ENCODE data around the gene SGMS1. TPM values are rescaled to one million over a fixed set of nuclear protein-coding genes. Genes with fewer than 3 reads are reported as not detected.

SGMS1 gene
- total RNA-seq, 1 donor from 2014 or later, result 25.6 TPM

DNA sequence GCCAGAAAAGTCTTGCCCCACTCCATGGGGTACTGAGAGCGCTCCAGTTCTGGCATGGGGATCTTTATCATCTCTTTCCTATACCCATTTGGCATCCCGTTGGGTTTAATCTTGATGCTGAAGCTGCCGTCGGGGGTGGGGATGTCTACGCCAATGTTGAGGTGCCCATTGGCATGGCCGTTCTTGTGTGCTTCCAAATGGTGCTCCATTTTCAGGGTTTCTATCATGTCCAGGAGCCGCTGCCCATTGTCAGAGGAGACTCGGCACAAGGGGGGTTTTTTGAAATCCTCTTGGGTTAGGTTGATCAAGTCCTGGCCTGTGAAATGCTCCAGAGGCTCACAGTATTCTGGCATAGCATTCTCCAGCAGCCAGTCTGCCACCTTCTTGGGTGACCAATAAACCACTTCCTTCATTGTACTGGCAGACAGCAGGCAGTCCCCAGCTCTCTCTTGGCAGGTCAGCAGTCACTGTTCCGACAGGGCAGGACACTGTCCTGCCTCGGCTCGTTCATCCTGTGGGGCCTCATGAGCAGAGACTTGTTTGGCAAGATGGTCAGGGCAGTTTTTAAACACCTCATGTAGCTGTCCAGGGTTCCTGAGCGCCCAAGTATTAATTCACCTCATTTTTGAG lies 279.9 kb downstream of the SGMS1 start:
- peaks cover 4% of the 10 kb centered on the region for H3K36me3 ChIP-seq (ENCODE audit: insufficient read depth, low read length)
- Mint-ChIP-seq H3K9me3 (ENCODE audit: unreplicated experiment) (peaks cover 6% of the 10 kb centered on the region), H3K4me1 (ENCODE audit: low read depth, unreplicated experiment) (peaks cover 3% of the 10 kb centered on the region), H3K4me3 (ENCODE audit: unreplicated experiment) (no peak overlapping the region), H3K27ac (ENCODE audit: unreplicated experiment) (no peak overlapping the region), H3K27me3 (ENCODE audit: low read depth, unreplicated experiment) (no peaks in the 10 kb centered on the region), H3K36me3 (ENCODE audit: low read depth, unreplicated experiment) (peaks cover 15% of the 10 kb centered on the region)
- H3K4me3 ChIP-seq (ENCODE audit: insufficient read depth, low read depth, low read length), result no peak overlapping the region
- H3K79me2 ChIP-seq (ENCODE audit: insufficient read depth, low read length), result peaks cover 3% of the 10 kb centered on the region
- H3K4me1 ChIP-seq (ENCODE audit: insufficient read depth, low read length), result no peaks in the 10 kb centered on the region
- H2AFZ ChIP-seq (ENCODE audit: low read depth, low read length), result no peak overlapping the region
- H3K27me3 ChIP-seq (ENCODE audit: insufficient read depth, low read length), result no peaks in the 10 kb centered on the region
- FAIRE-seq (no peak), DNase-seq (ENCODE audit: low read depth) (no peak)
- peaks cover 16% of the 10 kb centered on the region for H4K20me1 ChIP-seq (ENCODE audit: insufficient read depth, low read length)
- H3K9ac ChIP-seq (ENCODE audit: low read length), result no peak overlapping the region
- H3K27ac ChIP-seq (ENCODE audit: low read depth, low read length), result no peak overlapping the region
- no peak overlapping the region for H3K4me2 ChIP-seq (ENCODE audit: low read length)
- H3K9me3 ChIP-seq (ENCODE audit: insufficient read depth, low read depth, low read length), result no peaks in the 10 kb centered on the region
- TF ChIP-seq, protein P1, sequence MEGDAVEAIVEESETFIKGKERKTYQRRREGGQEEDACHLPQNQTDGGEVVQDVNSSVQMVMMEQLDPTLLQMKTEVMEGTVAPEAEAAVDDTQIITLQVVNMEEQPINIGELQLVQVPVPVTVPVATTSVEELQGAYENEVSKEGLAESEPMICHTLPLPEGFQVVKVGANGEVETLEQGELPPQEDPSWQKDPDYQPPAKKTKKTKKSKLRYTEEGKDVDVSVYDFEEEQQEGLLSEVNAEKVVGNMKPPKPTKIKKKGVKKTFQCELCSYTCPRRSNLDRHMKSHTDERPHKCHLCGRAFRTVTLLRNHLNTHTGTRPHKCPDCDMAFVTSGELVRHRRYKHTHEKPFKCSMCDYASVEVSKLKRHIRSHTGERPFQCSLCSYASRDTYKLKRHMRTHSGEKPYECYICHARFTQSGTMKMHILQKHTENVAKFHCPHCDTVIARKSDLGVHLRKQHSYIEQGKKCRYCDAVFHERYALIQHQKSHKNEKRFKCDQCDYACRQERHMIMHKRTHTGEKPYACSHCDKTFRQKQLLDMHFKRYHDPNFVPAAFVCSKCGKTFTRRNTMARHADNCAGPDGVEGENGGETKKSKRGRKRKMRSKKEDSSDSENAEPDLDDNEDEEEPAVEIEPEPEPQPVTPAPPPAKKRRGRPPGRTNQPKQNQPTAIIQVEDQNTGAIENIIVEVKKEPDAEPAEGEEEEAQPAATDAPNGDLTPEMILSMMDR (IDR thresholded peaks at IDR 0.05; ENCODE audit: insufficient read depth, low read depth, low read length), result no peak
- TF ChIP-seq EZH2 (IDR thresholded peaks at IDR 0.05; ENCODE audit: insufficient read depth, low read length), result no peak

DNA sequence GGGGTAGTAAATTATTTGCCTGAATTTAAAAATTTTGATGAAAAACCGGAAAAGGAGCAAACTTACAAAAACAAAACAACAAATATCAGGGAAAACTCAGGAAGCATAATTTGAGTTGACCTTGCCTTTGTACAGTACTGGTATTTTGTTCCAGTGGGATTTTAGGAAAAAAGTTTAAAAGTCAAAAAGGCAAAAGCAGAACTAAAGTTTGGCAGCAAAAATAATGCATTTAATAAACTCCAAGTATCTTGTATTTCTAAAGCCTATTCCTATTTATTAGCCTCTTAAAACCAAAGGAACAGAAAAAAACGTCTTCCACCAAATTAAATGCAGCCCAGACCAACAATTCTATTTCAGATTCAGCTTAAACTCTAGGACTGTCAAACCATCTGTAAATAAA lies 281.8 kb downstream of the SGMS1 start:
- Histone ChIP-seq H3K36me3 (ENCODE audit: insufficient read depth, low read length) (peaks cover 4% of the 10 kb centered on the region), H3K4me1 (ENCODE audit: insufficient read depth, low read length) (no peaks in the 10 kb centered on the region), H3K27me3 (ENCODE audit: insufficient read depth, low read length) (no peaks in the 10 kb centered on the region), H3K4me3 (ENCODE audit: insufficient read depth, low read depth, low read length) (no peak overlapping the region), H2AFZ (ENCODE audit: low read depth, low read length) (no peak overlapping the region), H3K79me2 (ENCODE audit: insufficient read depth, low read length) (peaks cover 3% of the 10 kb centered on the region), H3K9ac (ENCODE audit: low read length) (no peak overlapping the region), H3K4me2 (ENCODE audit: low read length) (no peak overlapping the region), H3K27ac (ENCODE audit: low read depth, low read length) (no peak overlapping the region), H4K20me1 (ENCODE audit: insufficient read depth, low read length) (peaks cover 10% of the 10 kb centered on the region), H3K9me3 (ENCODE audit: insufficient read depth, low read depth, low read length) (no peaks in the 10 kb centered on the region)
- Mint-ChIP-seq H3K27me3 (ENCODE audit: low read depth, unreplicated experiment) (no peaks in the 10 kb centered on the region), H3K36me3 (ENCODE audit: low read depth, unreplicated experiment) (peaks cover 13% of the 10 kb centered on the region), H3K27ac (ENCODE audit: unreplicated experiment) (no peak overlapping the region), H3K4me3 (ENCODE audit: unreplicated experiment) (no peak overlapping the region), H3K4me1 (ENCODE audit: low read depth, unreplicated experiment) (peaks cover 1% of the 10 kb centered on the region), H3K9me3 (ENCODE audit: unreplicated experiment) (no peaks in the 10 kb centered on the region)
- no peak for TF ChIP-seq EZH2 (IDR thresholded peaks at IDR 0.05; ENCODE audit: insufficient read depth, low read length)
- TF ChIP-seq, protein P1 (IDR thresholded peaks at IDR 0.05; ENCODE audit: insufficient read depth, low read depth, low read length), result no peak
- FAIRE-seq (no peak), DNase-seq (ENCODE audit: low read depth) (no peak)

DNA sequence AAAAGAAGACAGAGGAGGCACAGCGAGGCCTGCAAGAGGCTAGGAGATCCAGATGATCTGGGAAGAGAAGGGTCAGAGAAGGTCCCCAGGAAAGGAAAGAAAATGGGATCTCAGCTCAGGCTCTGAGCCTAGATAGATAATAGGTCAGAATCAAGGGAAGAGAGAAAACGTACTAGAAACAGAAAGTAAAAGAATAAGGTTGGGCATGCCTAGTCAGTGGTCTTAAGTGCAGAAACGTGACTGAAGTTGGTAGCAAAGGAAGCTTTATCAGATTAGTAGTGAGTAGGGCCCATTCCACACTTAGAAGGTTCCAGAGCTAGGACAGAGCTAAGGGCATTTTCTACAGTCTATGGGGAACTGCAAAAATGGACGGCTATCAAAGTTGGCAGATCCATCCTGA lies 287.6 kb downstream of the SGMS1 start:
- Mint-ChIP-seq H3K4me3 (ENCODE audit: unreplicated experiment) (no peak overlapping the region), H3K27ac (ENCODE audit: unreplicated experiment) (no peak overlapping the region), H3K9me3 (ENCODE audit: unreplicated experiment) (no peaks in the 10 kb centered on the region), H3K4me1 (ENCODE audit: low read depth, unreplicated experiment) (no peaks in the 10 kb centered on the region), H3K27me3 (ENCODE audit: low read depth, unreplicated experiment) (no peaks in the 10 kb centered on the region), H3K36me3 (ENCODE audit: low read depth, unreplicated experiment) (peaks cover 6% of the 10 kb centered on the region)
- no peak overlapping the region for H3K27ac ChIP-seq (ENCODE audit: low read depth, low read length)
- H3K79me2 ChIP-seq (ENCODE audit: insufficient read depth, low read length), result no peaks in the 10 kb centered on the region
- no peaks in the 10 kb centered on the region for H3K9me3 ChIP-seq (ENCODE audit: insufficient read depth, low read depth, low read length)
- no peaks in the 10 kb centered on the region for H3K27me3 ChIP-seq (ENCODE audit: insufficient read depth, low read length)
- H3K4me2 ChIP-seq (ENCODE audit: low read length), result no peak overlapping the region
- H3K4me1 ChIP-seq (ENCODE audit: insufficient read depth, low read length), result no peaks in the 10 kb centered on the region
- FAIRE-seq, result no peak
- no peak overlapping the region for H3K9ac ChIP-seq (ENCODE audit: low read length)
- DNase-seq (ENCODE audit: low read depth), result no peak
- H3K4me3 ChIP-seq (ENCODE audit: insufficient read depth, low read depth, low read length), result no peak overlapping the region
- H2AFZ ChIP-seq (ENCODE audit: low read depth, low read length), result no peak overlapping the region
- peaks cover 3% of the 10 kb centered on the region for H4K20me1 ChIP-seq (ENCODE audit: insufficient read depth, low read length)
- TF ChIP-seq, protein P1 (IDR thresholded peaks at IDR 0.05; ENCODE audit: insufficient read depth, low read depth, low read length), result no peak
- no peak for TF ChIP-seq EZH2 (IDR thresholded peaks at IDR 0.05; ENCODE audit: insufficient read depth, low read length)
- H3K36me3 ChIP-seq (ENCODE audit: insufficient read depth, low read length), result no peaks in the 10 kb centered on the region
